ENCODE data around the gene PBX4. TPM values are rescaled to one million over a fixed set of nuclear protein-coding genes. Genes with fewer than 3 reads are reported as not detected.

PBX4 gene
- total RNA-seq, 1 experiment from 2014 or later, result not detected

GRCh38 chr19:19538061-19538784, 80.3 kb downstream of the PBX4 start, which contains the start of gene CILP2:
Gene CILP2, plus strand, starts transcription at chr19:19538265. Its CDS starts 85 bp downstream, at chr19:19538350.
- no peaks in the 10 kb centered on the region for H3K79me2 ChIP-seq (ENCODE audit: low read length)
- DNase-seq, result peak; percentile 73
- H3K9ac ChIP-seq (ENCODE audit: low read length), result no peak within 1 kb of the TSS
- no peak within 1 kb of the TSS for H3K4me3 ChIP-seq (ENCODE audit: low read length)
- H2AFZ ChIP-seq (ENCODE audit: low read length), result no peak within 1 kb of the TSS
- H3K9me3 ChIP-seq (ENCODE audit: low read length), result no peaks in the 10 kb centered on the region
- H3K36me3 ChIP-seq (ENCODE audit: insufficient read depth, low read length), result 0 out of 2 replicates have a peak, but pooled peaks cover 3% of the 10 kb centered on the region
- no peaks in the 10 kb centered on the region for H3K9me2 ChIP-seq (replicated peaks; ENCODE audit: insufficient read depth, low read length)
- H3K4me2 ChIP-seq (ENCODE audit: low read depth, low read length, poor library complexity, severe bottlenecking), result peak within 1 kb of the TSS; percentile 23
- no peaks in the 10 kb centered on the region for H3K27me3 ChIP-seq (ENCODE audit: low read length)
- H3K27ac ChIP-seq (ENCODE audit: low read length), result no peak within 1 kb of the TSS
- no peaks in the 10 kb centered on the region for H4K20me1 ChIP-seq (ENCODE audit: insufficient read depth, low read depth, low read length)
- no peaks in the 10 kb centered on the region for H3K4me1 ChIP-seq (ENCODE audit: low read length)

GRCh38 chr19:19537075-19538048, 81.1 kb downstream of the PBX4 start:
- no peak overlapping the region for H2AFZ ChIP-seq (ENCODE audit: low read length)
- H4K20me1 ChIP-seq (ENCODE audit: insufficient read depth, low read depth, low read length), result no peaks in the 10 kb centered on the region
- no peaks in the 10 kb centered on the region for H3K4me1 ChIP-seq (ENCODE audit: low read length)
- H3K9me3 ChIP-seq (ENCODE audit: low read length), result no peaks in the 10 kb centered on the region
- peaks cover 8% of the 10 kb centered on the region; the same call in 1 of the 2 replicates for H3K36me3 ChIP-seq (ENCODE audit: insufficient read depth, low read length)
- no peak overlapping the region for H3K9ac ChIP-seq (ENCODE audit: low read length)
- no peaks in the 10 kb centered on the region for H3K79me2 ChIP-seq (ENCODE audit: low read length)
- H3K9me2 ChIP-seq (replicated peaks; ENCODE audit: insufficient read depth, low read length), result no peaks in the 10 kb centered on the region
- no peak overlapping the region for H3K4me2 ChIP-seq (ENCODE audit: low read depth, low read length, poor library complexity, severe bottlenecking)
- H3K27ac ChIP-seq (ENCODE audit: low read length), result no peak overlapping the region
- no peaks in the 10 kb centered on the region for H3K27me3 ChIP-seq (ENCODE audit: low read length)
- H3K4me3 ChIP-seq (ENCODE audit: low read length), result no peak overlapping the region
- DNase-seq, result no peak

GRCh38 chr19:19535311-19536191, 82.9 kb downstream of the PBX4 start:
- no peaks in the 10 kb centered on the region for H3K4me1 ChIP-seq (ENCODE audit: low read length)

GRCh38 chr19:19534556-19535265, 83.8 kb downstream of the PBX4 start:
- Histone ChIP-seq H3K4me2 (ENCODE audit: low read depth, low read length, poor library complexity, severe bottlenecking) (no peak overlapping the region), H3K27me3 (ENCODE audit: low read length) (no peaks in the 10 kb centered on the region), H3K4me1 (ENCODE audit: low read length) (no peaks in the 10 kb centered on the region), H3K9me3 (ENCODE audit: low read length) (no peaks in the 10 kb centered on the region), H3K4me3 (ENCODE audit: low read length) (no peak overlapping the region), H4K20me1 (ENCODE audit: insufficient read depth, low read depth, low read length) (no peaks in the 10 kb centered on the region), H2AFZ (ENCODE audit: low read length) (no peak overlapping the region), H3K27ac (ENCODE audit: low read length) (no peak overlapping the region), H3K9ac (ENCODE audit: low read length) (no peak overlapping the region), H3K36me3 (ENCODE audit: insufficient read depth, low read length) (peaks cover 8% of the 10 kb centered on the region; the same call in 1 of the 2 replicates), H3K79me2 (ENCODE audit: low read length) (no peaks in the 10 kb centered on the region), H3K9me2 (replicated peaks; ENCODE audit: insufficient read depth, low read length) (no peaks in the 10 kb centered on the region)
- DNase-seq, result no peak

More at GRCh38 chr19:19535311-19536191, 82.9 kb downstream of the PBX4 start:
- Histone ChIP-seq H3K9ac (ENCODE audit: low read length) (no peak overlapping the region), H3K27ac (ENCODE audit: low read length) (no peak overlapping the region), H3K4me2 (ENCODE audit: low read depth, low read length, poor library complexity, severe bottlenecking) (no peak overlapping the region), H4K20me1 (ENCODE audit: insufficient read depth, low read depth, low read length) (no peaks in the 10 kb centered on the region), H3K9me2 (replicated peaks; ENCODE audit: insufficient read depth, low read length) (no peaks in the 10 kb centered on the region), H3K4me3 (ENCODE audit: low read length) (no peak overlapping the region), H3K79me2 (ENCODE audit: low read length) (no peaks in the 10 kb centered on the region), H3K9me3 (ENCODE audit: low read length) (no peaks in the 10 kb centered on the region), H3K27me3 (ENCODE audit: low read length) (no peaks in the 10 kb centered on the region), H2AFZ (ENCODE audit: low read length) (no peak overlapping the region), H3K36me3 (ENCODE audit: insufficient read depth, low read length) (peaks cover 8% of the 10 kb centered on the region; the same call in 1 of the 2 replicates)
- no peak for DNase-seq

GRCh38 chr19:19533841-19534240, 84.6 kb downstream of the PBX4 start:
- no peaks in the 10 kb centered on the region for H4K20me1 ChIP-seq (ENCODE audit: insufficient read depth, low read depth, low read length)

GRCh38 chr19:19532806-19533701, 85.4 kb downstream of the PBX4 start:
- Histone ChIP-seq H3K27me3 (ENCODE audit: low read length) (no peaks in the 10 kb centered on the region), H3K79me2 (ENCODE audit: low read length) (no peaks in the 10 kb centered on the region), H3K4me1 (ENCODE audit: low read length) (no peaks in the 10 kb centered on the region), H3K9me2 (replicated peaks; ENCODE audit: insufficient read depth, low read length) (no peaks in the 10 kb centered on the region), H3K36me3 (ENCODE audit: insufficient read depth, low read length) (peaks cover 8% of the 10 kb centered on the region; the same call in 1 of the 2 replicates), H3K9ac (ENCODE audit: low read length) (no peak overlapping the region), H3K4me2 (ENCODE audit: low read depth, low read length, poor library complexity, severe bottlenecking) (no peak overlapping the region), H3K9me3 (ENCODE audit: low read length) (no peaks in the 10 kb centered on the region), H3K4me3 (ENCODE audit: low read length) (no peak overlapping the region), H2AFZ (ENCODE audit: low read length) (no peak overlapping the region), H3K27ac (ENCODE audit: low read length) (no peak overlapping the region), H4K20me1 (ENCODE audit: insufficient read depth, low read depth, low read length) (no peaks in the 10 kb centered on the region)
- no peak for DNase-seq

More at GRCh38 chr19:19533841-19534240, 84.6 kb downstream of the PBX4 start:
- Histone ChIP-seq H3K4me3 (ENCODE audit: low read length) (no peak overlapping the region), H3K9ac (ENCODE audit: low read length) (no peak overlapping the region), H3K4me1 (ENCODE audit: low read length) (no peaks in the 10 kb centered on the region), H2AFZ (ENCODE audit: low read length) (no peak overlapping the region), H3K27ac (ENCODE audit: low read length) (no peak overlapping the region), H3K79me2 (ENCODE audit: low read length) (no peaks in the 10 kb centered on the region), H3K27me3 (ENCODE audit: low read length) (no peaks in the 10 kb centered on the region), H3K4me2 (ENCODE audit: low read depth, low read length, poor library complexity, severe bottlenecking) (no peak overlapping the region), H3K9me2 (replicated peaks; ENCODE audit: insufficient read depth, low read length) (no peaks in the 10 kb centered on the region), H3K9me3 (ENCODE audit: low read length) (no peaks in the 10 kb centered on the region), H3K36me3 (ENCODE audit: insufficient read depth, low read length) (peaks cover 8% of the 10 kb centered on the region; the same call in 1 of the 2 replicates)
- DNase-seq, result no peak
